ENCODE results near the gene KAZN. TPM values are rescaled to one million over a fixed set of nuclear protein-coding genes. Genes with fewer than 3 reads are reported as not detected.

The KAZN gene
- polyA plus RNA-seq, 1 donor (not counting 4 experiments of a cell fraction or from before 2014, with no cell fraction given), result 5.9 TPM

- DNase-seq (ENCODE audit: low read depth, low spot score) (no peak), FAIRE-seq (no peak)
- Histone ChIP-seq H3K9me1 (ENCODE audit: control insufficient read depth, extremely low read depth, insufficient read depth, low read length) (no peaks in the 10 kb centered on the region), H3K9ac (ENCODE audit: control insufficient read depth, extremely low read depth, insufficient read depth, low read length) (no peak overlapping the region), H3K9me3 (ENCODE audit: control insufficient read depth, low read depth, low read length) (no peaks in the 10 kb centered on the region), H3K4me1 (ENCODE audit: control insufficient read depth, extremely low read depth, insufficient read depth, low read length) (no peaks in the 10 kb centered on the region), H3K27me3 (ENCODE audit: control insufficient read depth, extremely low read depth, insufficient read depth, low read length) (peaks cover 17% of the 10 kb centered on the region), H2AFZ (ENCODE audit: control insufficient read depth, low read length) (no peak overlapping the region), H4K20me1 (ENCODE audit: control insufficient read depth, extremely low read depth, insufficient read depth, low read length) (no peaks in the 10 kb centered on the region), H3K79me2 (ENCODE audit: control insufficient read depth, insufficient read depth, low read length) (no peaks in the 10 kb centered on the region), H3K4me3 (ENCODE audit: control insufficient read depth in 2 of 3, extremely low read depth in 1 of 3, insufficient read depth in 2 of 3, low read depth in 1 of 3, low read length in 3 of 3) (no peak overlapping the region), H3K4me2 (ENCODE audit: control insufficient read depth, extremely low read depth, insufficient read depth, low read depth, low read length) (no peak overlapping the region), H3K27ac (ENCODE audit: control insufficient read depth, insufficient read depth, low read length) (no peak overlapping the region), H3K36me3 (ENCODE audit: control insufficient read depth in 2 of 2, extremely low read depth in 1 of 2, insufficient read depth in 2 of 2, low read length in 2 of 2) (no peaks in the 10 kb centered on the region)
- dilution Hi-C loops (cut with MboI; ENCODE audit: extremely low pct_ligation_motif_present, low sequenced_read_pairs), result no loop called here
- TF ChIP-seq CTCF (optimal IDR thresholded peaks at IDR 0.05 in 1 of 3, IDR thresholded peaks at IDR 0.05 in 1 of 3, conservative IDR thresholded peaks at IDR 0.05 in 1 of 3; ENCODE audit: extremely low read depth in 1 of 3, insufficient read depth in 2 of 3, low read length in 3 of 3) (no peak), EZH2 (IDR thresholded peaks at IDR 0.05; ENCODE audit: low read length) (no peak)
These were observed 504.2 kb downstream of the KAZN start for GRCh38 chr1:15102646-15103045.

- H3K27me3 ChIP-seq (ENCODE audit: control insufficient read depth, extremely low read depth, insufficient read depth, low read length), result peaks cover 17% of the 10 kb centered on the region
- dilution Hi-C loops (cut with MboI; ENCODE audit: extremely low pct_ligation_motif_present, low sequenced_read_pairs), result no loop called here
- H3K4me3 ChIP-seq (ENCODE audit: control insufficient read depth in 2 of 3, extremely low read depth in 1 of 3, insufficient read depth in 2 of 3, low read depth in 1 of 3, low read length in 3 of 3), result no peak overlapping the region
- TF ChIP-seq CTCF (optimal IDR thresholded peaks at IDR 0.05 in 1 of 3, IDR thresholded peaks at IDR 0.05 in 1 of 3, conservative IDR thresholded peaks at IDR 0.05 in 1 of 3; ENCODE audit: extremely low read depth in 1 of 3, insufficient read depth in 2 of 3, low read length in 3 of 3) (no peak), EZH2 (IDR thresholded peaks at IDR 0.05; ENCODE audit: low read length) (no peak)
- FAIRE-seq (no peak), DNase-seq (ENCODE audit: low read depth, low spot score) (no peak)
- H3K79me2 ChIP-seq (ENCODE audit: control insufficient read depth, insufficient read depth, low read length), result no peaks in the 10 kb centered on the region
- no peaks in the 10 kb centered on the region for H4K20me1 ChIP-seq (ENCODE audit: control insufficient read depth, extremely low read depth, insufficient read depth, low read length)
- H3K9me1 ChIP-seq (ENCODE audit: control insufficient read depth, extremely low read depth, insufficient read depth, low read length), result no peaks in the 10 kb centered on the region
- no peak overlapping the region for H3K4me2 ChIP-seq (ENCODE audit: control insufficient read depth, extremely low read depth, insufficient read depth, low read depth, low read length)
- no peaks in the 10 kb centered on the region for H3K9me3 ChIP-seq (ENCODE audit: control insufficient read depth, low read depth, low read length)
- no peak overlapping the region for H2AFZ ChIP-seq (ENCODE audit: control insufficient read depth, low read length)
- no peaks in the 10 kb centered on the region for H3K36me3 ChIP-seq (ENCODE audit: control insufficient read depth in 2 of 2, extremely low read depth in 1 of 2, insufficient read depth in 2 of 2, low read length in 2 of 2)
- no peaks in the 10 kb centered on the region for H3K4me1 ChIP-seq (ENCODE audit: control insufficient read depth, extremely low read depth, insufficient read depth, low read length)
- no peak overlapping the region for H3K9ac ChIP-seq (ENCODE audit: control insufficient read depth, extremely low read depth, insufficient read depth, low read length)
- no peak overlapping the region for H3K27ac ChIP-seq (ENCODE audit: control insufficient read depth, insufficient read depth, low read length)
These were observed 504.7 kb downstream of the KAZN start for GRCh38 chr1:15103211-15103610.
